PC-3 (cell line): ENCODE results near the gene IL17RD. TPM values are rescaled to one million over a fixed set of nuclear protein-coding genes. Genes with fewer than 3 reads are reported as not detected.

Experiments
- ATAC-seq: fragments of 200-7000 bp; cut with Tn5 transposase; 2 replicates; pipeline ENCODE4 v1.9.1; 2020; ENCODE audit warnings: mild to moderate bottlenecking, moderate library complexity
- BruUV-seq: library from RNA; stranded (reverse); fragments of 400-500 nt; replicated peaks from 2 replicates; lab custom pipeline; 2021; lab: Mats Ljungman, UMichigan
- CTCF ChIA-PET: fragments of 300-600 bp; sonication (Branson Sonifier 250); formaldehyde crosslinking; loops from one replicate; lab custom pipeline; 2022; ENCODE audit warnings: antibody characterized with exemption; lab: Charles Lee
- POLR2A ChIA-PET: fragments of 300-600 bp; sonication (Branson Sonifier 250); formaldehyde crosslinking; loops from one replicate; lab custom pipeline; 2022; ENCODE audit warnings: antibody characterized with exemption; ENCODE audit not compliant: unreplicated experiment; lab: Charles Lee
- DNase-seq: peaks from one replicate; pipeline ENCODE4 v3.0.0-alpha.2; 2015
- H2AFZ ChIP-seq: fragments of 300-600 bp; sonication (generic); 2 replicates; pipeline ENCODE4 v1.6.0; 2016; ENCODE audit warnings: antibody characterized with exemption, low read length
- H3F3A ChIP-seq: fragments of 300-600 bp; sonication (generic); one replicate; pipeline ENCODE4 v1.6.0; 2017; ENCODE audit warnings: antibody characterized with exemption, low read length, control low read depth, mild to moderate bottlenecking; ENCODE audit not compliant: unreplicated experiment
- H3K27ac ChIP-seq: fragments of 300-600 bp; sonication (generic); 2 replicates; pipeline ENCODE4 v1.5.1; 2016; ENCODE audit warnings: mild to moderate bottlenecking, low read length
- H3K27me3 ChIP-seq: fragments of 300-600 bp; sonication (generic); 2 replicates; pipeline ENCODE4 v1.6.1; 2016; ENCODE audit warnings: low read length, mixed read lengths
- H3K36me3 ChIP-seq: fragments of 300-600 bp; sonication (generic); 2 replicates; pipeline ENCODE4 v1.6.1; 2016; ENCODE audit warnings: low read depth, mixed run types, low read length, mixed read lengths
- H3K4me1 ChIP-seq: fragments of 300-600 bp; sonication (generic); 2 replicates; pipeline ENCODE4 v1.5.1; 2016; ENCODE audit warnings: low read length; ENCODE audit not compliant: insufficient read depth
- H3K4me2 ChIP-seq: fragments of 300-600 bp; sonication (generic); 2 replicates; pipeline ENCODE4 v1.6.0; 2016; ENCODE audit warnings: low read length
- H3K4me3 ChIP-seq: fragments of 300-600 bp; sonication (generic); 2 replicates; pipeline ENCODE4 v1.5.1; 2016; ENCODE audit warnings: mild to moderate bottlenecking, low read length, mixed read lengths
- H3K79me2 ChIP-seq: fragments of 300-600 bp; sonication (generic); 2 replicates; pipeline ENCODE4 v1.6.1; 2017; ENCODE audit warnings: low read length, mixed read lengths
- H3K9ac ChIP-seq: fragments of 300-600 bp; sonication (generic); 2 replicates; pipeline ENCODE4 v1.6.0; 2016; ENCODE audit warnings: mild to moderate bottlenecking, low read length
- H3K9me2 ChIP-seq: fragments of 300-600 bp; sonication (generic); replicated peaks from 2 replicates; pipeline ENCODE4 v1.6.1; 2016; ENCODE audit warnings: mixed run types, low read length, mixed read lengths
- H3K9me3 ChIP-seq: fragments of 300-600 bp; sonication (generic); 2 replicates; pipeline ENCODE4 v1.6.1; 2016; ENCODE audit warnings: low read length, mixed read lengths
- H4K20me1 ChIP-seq: fragments of 300-600 bp; sonication (generic); 2 replicates; pipeline ENCODE4 v1.6.1; 2016; ENCODE audit warnings: low read length, mixed read lengths
- CTCF ChIP-seq: fragments of 300-600 bp; sonication (generic); conservative IDR thresholded peaks from 2 replicates; pipeline ENCODE4 v1.5.1; 2017; ENCODE audit warnings: antibody characterized with exemption, low read depth, mild to moderate bottlenecking, low read length
- EZH2 ChIP-seq: fragments of 300-600 bp; sonication (generic); IDR thresholded peaks from one replicate; pipeline ENCODE4 v1.6.1; 2017; ENCODE audit warnings: antibody characterized with exemption, mild to moderate bottlenecking, low read length; ENCODE audit not compliant: unreplicated experiment
- EZH2phosphoT487 ChIP-seq: fragments of 300-600 bp; sonication (generic); IDR thresholded peaks from 2 replicates; pipeline ENCODE4 v1.6.1; 2018; ENCODE audit warnings: mild to moderate bottlenecking, antibody characterized with exemption, low read length, borderline replicate concordance
- intact Hi-C: fragments of 100-400 bp; cut with micrococcal nuclease; formaldehyde crosslinking; loops from 2 replicates; pipeline ENCODE4 v1.9.0; 2023
- total RNA-seq: library from RNA; depleted of rRNA; stranded (reverse); fragments of >200 nt; gene quantifications from 2 replicates; pipeline ENCODE4 v1.2.3, GENCODE V29; 2014

Gene IL17RD
- total RNA-seq, 1 experiment from 2014 or later = 3.7 TPM

DNA sequence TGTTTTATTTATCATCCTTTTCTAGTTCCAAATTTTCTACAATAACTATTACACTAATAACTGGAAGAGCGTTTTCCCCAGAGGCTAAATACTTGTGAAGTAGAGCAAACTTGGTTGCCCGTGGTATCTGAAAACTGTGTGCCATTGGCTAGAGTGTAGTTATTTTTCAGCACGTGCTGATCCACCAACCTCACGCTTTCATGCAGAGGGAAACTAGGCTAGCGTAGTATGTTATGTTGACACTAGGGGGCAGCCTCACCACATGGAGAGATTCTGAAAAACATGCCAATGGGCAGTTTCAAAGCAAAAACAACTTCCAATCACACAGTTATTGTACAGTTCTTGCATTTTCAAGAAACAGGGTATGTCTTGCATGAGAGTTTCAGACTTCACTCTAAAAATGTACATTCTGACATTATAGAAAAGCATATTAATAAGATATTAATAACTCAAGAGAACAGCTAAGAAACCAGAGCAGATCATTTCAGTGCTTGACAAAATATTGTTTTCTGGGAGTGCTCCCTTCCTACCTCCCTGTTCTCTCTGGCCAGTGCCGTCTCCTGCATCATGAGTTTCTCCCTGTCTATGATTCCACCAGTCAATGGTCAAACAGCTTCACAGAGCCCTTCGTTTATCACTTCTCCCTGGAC is 65.0 kb downstream of the IL17RD start:
- H3K27me3 ChIP-seq = no peaks in the 10 kb centered on the region
- H3K27ac ChIP-seq = no peak overlapping the region
- H3F3A ChIP-seq = no peaks in the 10 kb centered on the region
- DNase-seq (peak; percentile 91), ATAC-seq (peak; percentile 76)
- CTCF ChIA-PET = interaction anchor here (0.6 to 1.0 kb wide), 2 partner anchors 40 to 59 kb away, joined by 5 read pairs; no protein-coding TSS in a partner anchor
- H3K4me2 ChIP-seq = no peak overlapping the region
- no peak overlapping the region for H3K4me3 ChIP-seq
- no TSS peak for BruUV-seq
- POLR2A ChIA-PET = no interaction called here
- H3K4me1 ChIP-seq = peaks cover 20% of the 10 kb centered on the region
- H3K9me3 ChIP-seq = no peaks in the 10 kb centered on the region
- H4K20me1 ChIP-seq = no peaks in the 10 kb centered on the region
- no peaks in the 10 kb centered on the region for H3K79me2 ChIP-seq
- H2AFZ ChIP-seq = peak overlapping the region; percentile 46
- H3K36me3 ChIP-seq = no peaks in the 10 kb centered on the region
- TF ChIP-seq EZH2phosphoT487 = no peak
- no peak for TF ChIP-seq EZH2
- TF ChIP-seq CTCF = peak; percentile 92
- no peaks in the 10 kb centered on the region for H3K9me2 ChIP-seq
- H3K9ac ChIP-seq = no peak overlapping the region
- intact Hi-C loops = loop anchor here (1.0 to 5.0 kb wide), 5 partner anchors 59 to 332 kb away; no protein-coding TSS in a partner anchor

GRCh38 chr3:57098418-57099310 is 66.5 kb downstream of the IL17RD start:
- no peaks in the 10 kb centered on the region for H4K20me1 ChIP-seq
- no peaks in the 10 kb centered on the region for H3K9me3 ChIP-seq
- H3K79me2 ChIP-seq = no peaks in the 10 kb centered on the region
- H3K9ac ChIP-seq = no peak overlapping the region
- no peaks in the 10 kb centered on the region for H3K9me2 ChIP-seq
- intact Hi-C loops = no loop called here
- H2AFZ ChIP-seq = peak overlapping the region; percentile 17; the same call in 1 of the 2 replicates
- POLR2A ChIA-PET = no interaction called here
- TF ChIP-seq EZH2 (no peak), EZH2phosphoT487 (no peak), CTCF (no peak)
- peak overlapping the region; percentile 56 for H3K27ac ChIP-seq
- no peaks in the 10 kb centered on the region for H3K36me3 ChIP-seq
- no peak overlapping the region for H3K4me3 ChIP-seq
- H3F3A ChIP-seq = no peaks in the 10 kb centered on the region
- ATAC-seq = peak; percentile 59
- peak overlapping the region; percentile 61 for H3K4me2 ChIP-seq
- DNase-seq = peak; percentile 73
- no TSS peak for BruUV-seq
- peaks cover 20% of the 10 kb centered on the region for H3K4me1 ChIP-seq
- CTCF ChIA-PET = interaction anchor here (0.6 kb wide), 1 partner anchor 81 kb away, joined by 3 read pairs; no protein-coding TSS in a partner anchor
- no peaks in the 10 kb centered on the region for H3K27me3 ChIP-seq
